Nephron progenitor cell (in vitro differentiated cells): ENCODE data around the gene ETNPPL.

Experiments used
- DNase-seq: peaks from one replicate; pipeline ENCODE4 v3.0.0; 2021
- H3K27ac Mint-ChIP-seq: 2 replicates; pipeline ENCODE4 v1.8.0; 2021; ENCODE audit warnings: mild to moderate bottlenecking, moderate library complexity, mixed read lengths
- H3K27me3 Mint-ChIP-seq: 2 replicates; pipeline ENCODE4 v1.8.0; 2021; ENCODE audit warnings: mild to moderate bottlenecking, low read depth, mixed read lengths; ENCODE audit not compliant: poor library complexity
- H3K36me3 Mint-ChIP-seq: 2 replicates; pipeline ENCODE4 v1.8.0; 2021; ENCODE audit warnings: low read depth, mixed read lengths
- H3K4me1 Mint-ChIP-seq: 2 replicates; pipeline ENCODE4 v1.8.0; 2021; ENCODE audit warnings: mixed read lengths
- H3K4me3 Mint-ChIP-seq: 2 replicates; pipeline ENCODE4 v1.8.0; 2021; ENCODE audit warnings: mild to moderate bottlenecking, moderate library complexity, mixed read lengths
- H3K9me3 Mint-ChIP-seq: 2 replicates; pipeline ENCODE4 v1.8.0; 2021; ENCODE audit warnings: mild to moderate bottlenecking, moderate library complexity, mixed read lengths
- TF ChIP-seq, protein P1 (sequence below): fragments of 200-600 bp; sonication (generic); IDR thresholded peaks from 2 replicates; pipeline ENCODE4 v1.5.0; 2021; ENCODE audit warnings: antibody characterized with exemption

The ETNPPL gene

GRCh38 chr4:108738003-108738706 is 24.7 kb downstream of the ETNPPL start:
- Mint-ChIP-seq H3K4me3 (no peak overlapping the region), H3K36me3 (no peaks in the 10 kb centered on the region), H3K27ac (no peak overlapping the region), H3K9me3 (no peaks in the 10 kb centered on the region), H3K27me3 (peaks cover 12% of the 10 kb centered on the region), H3K4me1 (no peaks in the 10 kb centered on the region)
- no peak for DNase-seq
- TF ChIP-seq, protein P1, sequence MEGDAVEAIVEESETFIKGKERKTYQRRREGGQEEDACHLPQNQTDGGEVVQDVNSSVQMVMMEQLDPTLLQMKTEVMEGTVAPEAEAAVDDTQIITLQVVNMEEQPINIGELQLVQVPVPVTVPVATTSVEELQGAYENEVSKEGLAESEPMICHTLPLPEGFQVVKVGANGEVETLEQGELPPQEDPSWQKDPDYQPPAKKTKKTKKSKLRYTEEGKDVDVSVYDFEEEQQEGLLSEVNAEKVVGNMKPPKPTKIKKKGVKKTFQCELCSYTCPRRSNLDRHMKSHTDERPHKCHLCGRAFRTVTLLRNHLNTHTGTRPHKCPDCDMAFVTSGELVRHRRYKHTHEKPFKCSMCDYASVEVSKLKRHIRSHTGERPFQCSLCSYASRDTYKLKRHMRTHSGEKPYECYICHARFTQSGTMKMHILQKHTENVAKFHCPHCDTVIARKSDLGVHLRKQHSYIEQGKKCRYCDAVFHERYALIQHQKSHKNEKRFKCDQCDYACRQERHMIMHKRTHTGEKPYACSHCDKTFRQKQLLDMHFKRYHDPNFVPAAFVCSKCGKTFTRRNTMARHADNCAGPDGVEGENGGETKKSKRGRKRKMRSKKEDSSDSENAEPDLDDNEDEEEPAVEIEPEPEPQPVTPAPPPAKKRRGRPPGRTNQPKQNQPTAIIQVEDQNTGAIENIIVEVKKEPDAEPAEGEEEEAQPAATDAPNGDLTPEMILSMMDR: no peak

- Mint-ChIP-seq H3K36me3 (no peaks in the 10 kb centered on the region), H3K4me3 (no peak overlapping the region), H3K4me1 (no peaks in the 10 kb centered on the region), H3K9me3 (peaks cover 30% of the 10 kb centered on the region), H3K27me3 (peaks cover 4% of the 10 kb centered on the region), H3K27ac (no peak overlapping the region)
- no peak for DNase-seq
- TF ChIP-seq, protein P1: no peak
These were observed 31.8 kb downstream of the ETNPPL start for GRCh38 chr4:108731006-108731405.

GRCh38 chr4:108730579-108730978 is 32.3 kb downstream of the ETNPPL start:
- TF ChIP-seq, protein P1: no peak
- Mint-ChIP-seq H3K27me3 (peaks cover 4% of the 10 kb centered on the region), H3K4me3 (no peak overlapping the region)

DNA sequence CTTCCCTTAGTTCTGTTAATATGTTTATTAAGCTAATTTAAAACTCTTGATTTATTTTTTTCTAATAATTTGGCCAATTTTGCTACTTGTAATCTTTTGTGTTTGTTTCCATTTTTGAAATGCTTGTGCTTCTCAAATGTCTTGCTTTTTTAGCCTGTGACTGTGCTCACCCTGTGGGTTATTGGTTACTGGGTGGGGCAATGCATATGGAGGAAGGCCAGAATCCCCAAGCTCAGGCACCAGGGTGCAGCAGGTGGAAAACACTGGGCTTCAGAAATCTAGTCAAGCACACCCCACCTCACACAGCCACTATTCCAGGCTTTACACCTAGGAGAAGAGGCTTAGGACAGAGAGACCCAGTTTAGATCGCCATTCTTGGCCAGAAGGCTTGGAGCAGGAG is 33.1 kb downstream of the ETNPPL start:
- peaks cover 42% of the 10 kb centered on the region for H3K9me3 Mint-ChIP-seq
- no peaks in the 10 kb centered on the region for H3K36me3 Mint-ChIP-seq
- no peak overlapping the region for H3K27ac Mint-ChIP-seq
- H3K27me3 Mint-ChIP-seq: peaks cover 4% of the 10 kb centered on the region
- no peak for DNase-seq
- no peak overlapping the region for H3K4me3 Mint-ChIP-seq
- TF ChIP-seq, protein P1: no peak
- no peaks in the 10 kb centered on the region for H3K4me1 Mint-ChIP-seq

More at GRCh38 chr4:108730579-108730978, 32.3 kb downstream of the ETNPPL start:
- H3K9me3 Mint-ChIP-seq: peaks cover 34% of the 10 kb centered on the region
- H3K4me1 Mint-ChIP-seq: no peaks in the 10 kb centered on the region
- no peaks in the 10 kb centered on the region for H3K36me3 Mint-ChIP-seq
- no peak for DNase-seq
- H3K27ac Mint-ChIP-seq: no peak overlapping the region

- peaks cover 9% of the 10 kb centered on the region for H3K36me3 Mint-ChIP-seq
- H3K4me3 Mint-ChIP-seq: no peak overlapping the region
- H3K4me1 Mint-ChIP-seq: no peaks in the 10 kb centered on the region
- no peak overlapping the region for H3K27ac Mint-ChIP-seq
- TF ChIP-seq, protein P1: no peak
- peaks cover 64% of the 10 kb centered on the region for H3K9me3 Mint-ChIP-seq
- no peak for DNase-seq
- peaks cover 4% of the 10 kb centered on the region for H3K27me3 Mint-ChIP-seq
These were observed 37.4 kb downstream of the ETNPPL start for GRCh38 chr4:108725457-108725856.

GRCh38 chr4:108717386-108717785 is 45.5 kb downstream of the ETNPPL start:
- DNase-seq: no peak
- Mint-ChIP-seq H3K9me3 (peaks cover 3% of the 10 kb centered on the region), H3K27me3 (peaks cover under 1% of the 10 kb centered on the region), H3K4me3 (no peak overlapping the region), H3K36me3 (no peaks in the 10 kb centered on the region), H3K4me1 (peaks cover 13% of the 10 kb centered on the region), H3K27ac (no peak overlapping the region)
- TF ChIP-seq, protein P1: no peak
